GM18868 (cell line): ENCODE measurements around the gene PTGER1.

Experiments
- ATAC-seq: cut with Tn5 transposase; IDR thresholded peaks from one replicate; pipeline ENCODE4 v1.9.1; 2021; ENCODE audit warnings: mild to moderate bottlenecking, moderate library complexity; ENCODE audit not compliant: unreplicated experiment

PTGER1 gene

GRCh38 chr19:14443632-14444216 lies 31.4 kb downstream of the PTGER1 start:
- ATAC-seq: no peak

GRCh38 chr19:14442891-14443631 lies 32.1 kb downstream of the PTGER1 start:
- no peak for ATAC-seq

GRCh38 chr19:14441041-14441938 lies 33.9 kb downstream of the PTGER1 start:
- no peak for ATAC-seq

- ATAC-seq: peak; percentile 79
These were observed 35.1 kb downstream of the PTGER1 start for GRCh38 chr19:14440049-14440448.

- ATAC-seq: no peak
These were observed 36.1 kb downstream of the PTGER1 start for GRCh38 chr19:14439014-14439413.

GRCh38 chr19:14437578-14438140 lies 37.5 kb downstream of the PTGER1 start:
- ATAC-seq: no peak

- ATAC-seq: no peak
These were observed 39.7 kb downstream of the PTGER1 start for GRCh38 chr19:14435320-14436050.

GRCh38 chr19:14434543-14435319 lies 40.4 kb downstream of the PTGER1 start:
- ATAC-seq: no peak

GRCh38 chr19:14433554-14434501 lies 41.3 kb downstream of the PTGER1 start:
- ATAC-seq: peak; percentile 34

GRCh38 chr19:14432791-14433553 lies 42.2 kb downstream of the PTGER1 start, which contains the start of gene PKN1:
Gene PKN1 (plus strand): TSS chr19:14433306. CDS start chr19:14433522, 216 bp downstream.
- peak; percentile 53 for ATAC-seq

- no peak for ATAC-seq
These were observed 44.4 kb downstream of the PTGER1 start for GRCh38 chr19:14430712-14431111.

GRCh38 chr19:14428882-14429416 lies 46.2 kb downstream of the PTGER1 start:
- ATAC-seq: no peak

GRCh38 chr19:14427461-14427860 lies 47.7 kb downstream of the PTGER1 start:
- ATAC-seq: no peak

GRCh38 chr19:14425696-14426138 lies 49.4 kb downstream of the PTGER1 start:
- no peak for ATAC-seq
